Measurements from ENCODE around the gene IRX2.

DNA sequence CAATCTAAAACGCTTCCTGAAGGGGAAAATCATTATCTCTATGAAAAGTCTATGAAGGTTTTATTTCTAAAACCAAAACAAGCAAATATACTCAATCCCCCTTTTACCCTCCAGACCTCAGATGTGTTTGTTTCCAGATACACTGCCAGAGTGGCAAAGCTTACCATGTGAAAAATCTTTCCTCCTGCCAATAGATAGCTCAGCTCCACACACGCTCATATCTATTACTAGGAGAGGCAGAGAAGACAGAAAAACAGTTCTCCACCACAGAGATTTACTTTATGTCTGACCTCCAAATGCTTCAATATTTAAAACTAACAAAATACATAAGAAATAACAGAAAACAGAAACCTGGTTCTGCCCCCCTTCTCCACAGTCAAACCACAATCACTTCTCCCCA, 7.0 kb downstream of the IRX2 start:
- TF ChIP-seq, protein P1, sequence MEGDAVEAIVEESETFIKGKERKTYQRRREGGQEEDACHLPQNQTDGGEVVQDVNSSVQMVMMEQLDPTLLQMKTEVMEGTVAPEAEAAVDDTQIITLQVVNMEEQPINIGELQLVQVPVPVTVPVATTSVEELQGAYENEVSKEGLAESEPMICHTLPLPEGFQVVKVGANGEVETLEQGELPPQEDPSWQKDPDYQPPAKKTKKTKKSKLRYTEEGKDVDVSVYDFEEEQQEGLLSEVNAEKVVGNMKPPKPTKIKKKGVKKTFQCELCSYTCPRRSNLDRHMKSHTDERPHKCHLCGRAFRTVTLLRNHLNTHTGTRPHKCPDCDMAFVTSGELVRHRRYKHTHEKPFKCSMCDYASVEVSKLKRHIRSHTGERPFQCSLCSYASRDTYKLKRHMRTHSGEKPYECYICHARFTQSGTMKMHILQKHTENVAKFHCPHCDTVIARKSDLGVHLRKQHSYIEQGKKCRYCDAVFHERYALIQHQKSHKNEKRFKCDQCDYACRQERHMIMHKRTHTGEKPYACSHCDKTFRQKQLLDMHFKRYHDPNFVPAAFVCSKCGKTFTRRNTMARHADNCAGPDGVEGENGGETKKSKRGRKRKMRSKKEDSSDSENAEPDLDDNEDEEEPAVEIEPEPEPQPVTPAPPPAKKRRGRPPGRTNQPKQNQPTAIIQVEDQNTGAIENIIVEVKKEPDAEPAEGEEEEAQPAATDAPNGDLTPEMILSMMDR (IDR thresholded peaks at IDR 0.05; ENCODE audit: extremely low read depth in 1 of 2, insufficient read depth in 1 of 2, low read depth in 1 of 2, low read length in 2 of 2) = no peak
- TF ChIP-seq POLR2A (IDR thresholded peaks at IDR 0.05; ENCODE audit: low read depth, low read length) (no peak), POLR2AphosphoS5 (IDR thresholded peaks at IDR 0.05; ENCODE audit: insufficient read depth, low read depth, low read length) (no peak), EZH2 (IDR thresholded peaks at IDR 0.05; ENCODE audit: borderline replicate concordance, low read depth, low read length, severe bottlenecking) (no peak)
